ENCODE data around the gene HPDL.
"Not testable (repeated sequence)": the region's sequence is repeated elsewhere in the genome, so short reads cannot be mapped to it uniquely, and the experiment has no call there.

The HPDL gene

DNA sequence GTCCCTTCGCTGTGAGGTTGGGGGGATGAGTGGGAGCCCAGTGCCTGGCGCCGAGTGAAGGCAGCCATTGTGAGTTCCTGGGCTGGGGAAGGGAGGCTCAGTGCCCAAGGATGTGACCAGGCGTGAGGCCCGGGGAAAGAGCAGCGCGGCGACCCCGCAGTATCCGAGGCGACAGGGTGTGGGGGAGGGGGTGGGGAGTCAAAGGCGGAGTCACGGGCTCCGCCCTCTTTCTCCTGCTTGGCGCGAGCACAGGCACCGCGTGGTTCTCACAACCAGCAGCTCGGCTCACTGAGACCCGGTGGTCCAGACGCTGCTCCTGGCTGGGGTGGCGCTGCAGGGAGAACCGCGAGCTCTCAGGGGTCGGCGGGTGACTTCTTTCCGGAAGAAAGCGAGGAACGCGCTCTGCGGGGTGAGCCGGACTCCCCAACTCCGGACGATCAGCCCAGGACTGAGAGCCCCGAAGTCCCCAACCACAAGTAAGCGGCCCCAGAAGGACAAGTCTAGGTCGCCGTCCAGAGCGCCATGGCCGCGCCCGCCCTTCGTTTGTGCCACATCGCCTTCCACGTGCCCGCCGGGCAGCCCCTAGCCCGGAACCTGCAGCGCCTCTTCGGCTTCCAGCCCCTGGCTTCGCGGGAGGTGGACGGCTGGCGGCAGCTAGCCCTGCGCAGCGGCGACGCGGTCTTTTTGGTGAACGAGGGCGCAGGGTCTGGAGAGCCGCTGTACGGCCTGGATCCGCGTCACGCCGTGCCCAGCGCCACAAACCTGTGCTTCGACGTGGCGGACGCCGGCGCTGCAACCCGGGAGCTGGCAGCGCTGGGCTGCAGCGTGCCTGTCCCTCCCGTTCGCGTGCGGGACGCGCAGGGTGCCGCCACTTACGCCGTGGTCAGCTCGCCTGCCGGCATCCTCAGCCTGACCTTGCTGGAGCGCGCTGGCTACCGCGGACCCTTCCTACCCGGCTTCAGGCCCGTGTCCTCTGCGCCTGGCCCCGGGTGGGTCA, at the start of gene HPDL:
TSS of gene HPDL (plus strand) at position 269 of the 997 bp plus-strand sequence. CDS start at position 523, 254 bp downstream.
- DNase-seq, result peak; percentile 42

DNA sequence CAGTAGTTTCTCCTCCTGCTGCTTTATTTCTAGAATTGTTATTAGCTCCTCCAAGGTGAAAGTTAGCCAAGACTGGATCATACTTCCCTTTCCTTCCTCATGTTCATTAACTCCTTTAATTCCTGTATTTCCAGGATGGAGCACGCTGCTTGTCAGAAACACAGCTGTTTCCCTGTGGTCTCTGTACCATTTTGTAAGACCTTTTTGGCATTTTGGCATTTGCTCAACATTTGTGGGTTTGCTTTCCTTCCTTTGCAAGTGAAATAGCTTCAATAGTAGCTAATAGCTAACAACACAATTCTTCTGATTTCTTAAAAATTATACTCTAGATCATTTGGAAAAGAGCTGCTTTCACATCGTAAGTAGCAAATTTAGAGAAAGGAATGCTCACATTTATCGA, 44.3 kb upstream of the HPDL start:
- no peak for DNase-seq

DNA sequence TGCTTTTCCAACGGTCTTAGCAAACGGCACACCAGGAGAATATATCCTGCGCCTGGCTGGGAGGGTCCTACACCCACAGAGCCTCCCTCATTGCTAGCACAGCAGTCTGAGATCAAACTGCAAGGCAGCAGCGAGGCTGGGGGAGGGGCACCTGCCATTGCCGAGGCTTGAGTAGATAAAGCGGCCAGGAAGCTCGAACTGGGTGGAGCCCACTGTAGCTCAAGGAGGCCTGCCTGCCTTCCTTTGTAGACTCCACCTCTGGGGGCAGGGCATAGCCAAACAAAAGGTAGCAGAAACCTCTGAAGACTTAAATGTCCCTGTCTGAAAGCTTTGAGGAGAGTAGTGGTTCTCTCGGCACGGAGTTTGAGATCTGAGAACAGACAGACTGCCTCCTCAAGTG, 41.8 kb upstream of the HPDL start:
- not testable (repeated sequence) for DNase-seq

DNA sequence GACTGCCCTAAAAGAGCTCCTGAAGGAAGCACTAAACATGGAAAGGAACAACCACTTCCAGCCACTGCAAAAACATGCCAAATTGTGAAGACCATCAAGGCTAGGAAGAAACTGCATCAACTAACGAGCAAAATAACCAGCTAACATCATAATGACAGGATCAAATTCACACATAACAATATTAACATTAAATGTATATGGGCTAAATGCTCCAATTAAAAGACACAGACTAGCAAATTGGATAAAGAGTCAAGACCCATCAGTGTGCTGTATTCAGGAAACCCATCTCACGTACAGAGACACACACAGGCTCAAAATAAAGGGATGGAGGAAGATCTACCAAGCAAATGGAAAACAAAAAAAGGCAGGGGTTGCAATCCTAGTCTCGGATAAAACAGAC, 40.2 kb upstream of the HPDL start:
- not testable (repeated sequence) for DNase-seq

DNA sequence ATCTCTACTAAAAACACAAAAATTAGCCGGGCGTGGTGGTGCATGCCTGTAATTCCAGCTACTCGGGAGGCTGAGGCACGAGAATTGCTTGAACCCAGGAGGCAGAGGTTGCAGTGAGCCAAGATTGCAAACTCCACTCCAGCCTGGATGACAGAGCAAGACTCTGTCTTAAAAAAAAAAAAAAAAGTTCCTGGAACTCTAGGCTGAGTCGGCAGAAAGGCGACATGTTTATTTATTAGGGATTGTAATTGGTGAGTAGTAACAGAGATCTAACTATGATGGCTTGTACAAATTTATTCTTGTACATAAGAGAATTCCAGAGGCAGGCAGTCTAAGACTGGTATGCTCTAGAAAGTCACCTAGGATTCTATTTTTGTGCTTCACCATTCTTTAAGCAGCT, 35.7 kb upstream of the HPDL start:
- DNase-seq, result not testable (repeated sequence)

DNA sequence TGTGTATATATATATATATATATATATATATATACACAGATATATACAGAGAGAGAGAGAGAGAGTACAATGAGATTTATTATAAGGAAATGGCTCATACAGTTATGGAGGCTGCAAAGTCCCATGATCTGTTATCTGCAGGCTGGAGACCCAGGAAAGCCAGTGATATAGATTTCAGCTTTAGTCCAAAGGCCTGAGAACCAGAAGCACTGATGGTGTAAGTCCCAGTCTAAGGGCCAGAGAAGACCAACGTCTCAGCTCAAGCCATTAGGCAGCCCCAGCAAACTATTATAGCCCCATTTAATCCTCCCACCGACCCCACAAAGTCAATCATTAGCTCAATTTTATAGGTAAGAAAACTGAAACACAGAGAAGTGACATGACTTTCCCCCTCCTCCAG, 35.0 kb upstream of the HPDL start:
- DNase-seq, result no peak

DNA sequence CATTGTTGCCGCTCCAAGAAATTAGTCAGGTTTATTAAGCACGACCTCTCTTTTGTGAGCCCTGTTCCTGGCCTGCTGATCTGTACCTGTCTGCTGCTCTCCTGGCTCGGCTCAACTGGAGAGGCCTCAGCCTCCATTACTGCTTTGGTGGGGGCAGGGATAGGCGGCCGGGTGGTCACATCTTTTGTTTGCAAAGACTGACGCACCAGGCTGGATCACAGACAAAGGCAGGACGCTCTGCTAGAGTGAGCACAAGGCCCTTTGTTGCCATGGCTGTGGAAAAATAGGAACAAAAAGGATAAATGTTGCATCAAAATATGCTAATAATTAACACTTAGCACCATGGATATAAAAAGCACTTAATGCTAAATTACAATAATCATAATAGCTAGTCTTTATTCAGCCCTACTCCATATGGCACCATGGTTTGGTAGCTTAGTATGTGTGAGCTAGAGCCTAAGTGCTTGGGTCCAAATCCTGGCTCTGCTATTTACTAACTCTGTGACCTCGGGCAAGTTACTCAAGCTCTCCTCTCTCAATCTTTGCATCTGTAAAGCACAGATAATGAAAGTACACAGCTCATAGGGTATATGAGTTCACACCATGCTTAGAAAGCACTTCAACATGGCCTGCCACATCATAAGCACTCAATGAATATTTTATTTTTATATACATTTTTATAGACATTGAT, 28.9 kb upstream of the HPDL start:
- no peak for DNase-seq

DNA sequence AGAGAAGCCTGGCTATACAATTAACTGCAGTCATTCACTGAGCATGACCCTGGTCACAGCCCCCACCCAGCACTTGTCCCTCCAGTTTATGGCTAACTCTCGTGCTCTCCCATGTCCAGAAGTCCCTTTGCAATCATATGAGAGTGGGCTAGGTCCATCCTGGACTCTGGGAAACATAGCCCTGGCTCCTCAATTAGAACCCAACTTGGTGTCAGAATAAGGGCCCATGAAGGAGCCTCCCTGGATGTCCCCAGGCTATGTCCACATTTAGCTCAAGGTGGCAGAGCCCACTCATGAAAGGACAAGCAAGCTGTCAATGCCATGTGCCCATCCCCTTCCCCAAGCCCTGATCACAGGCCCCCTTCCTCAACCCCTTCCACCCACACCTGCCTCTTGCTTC, 27.4 kb upstream of the HPDL start:
- DNase-seq, result no peak

DNA sequence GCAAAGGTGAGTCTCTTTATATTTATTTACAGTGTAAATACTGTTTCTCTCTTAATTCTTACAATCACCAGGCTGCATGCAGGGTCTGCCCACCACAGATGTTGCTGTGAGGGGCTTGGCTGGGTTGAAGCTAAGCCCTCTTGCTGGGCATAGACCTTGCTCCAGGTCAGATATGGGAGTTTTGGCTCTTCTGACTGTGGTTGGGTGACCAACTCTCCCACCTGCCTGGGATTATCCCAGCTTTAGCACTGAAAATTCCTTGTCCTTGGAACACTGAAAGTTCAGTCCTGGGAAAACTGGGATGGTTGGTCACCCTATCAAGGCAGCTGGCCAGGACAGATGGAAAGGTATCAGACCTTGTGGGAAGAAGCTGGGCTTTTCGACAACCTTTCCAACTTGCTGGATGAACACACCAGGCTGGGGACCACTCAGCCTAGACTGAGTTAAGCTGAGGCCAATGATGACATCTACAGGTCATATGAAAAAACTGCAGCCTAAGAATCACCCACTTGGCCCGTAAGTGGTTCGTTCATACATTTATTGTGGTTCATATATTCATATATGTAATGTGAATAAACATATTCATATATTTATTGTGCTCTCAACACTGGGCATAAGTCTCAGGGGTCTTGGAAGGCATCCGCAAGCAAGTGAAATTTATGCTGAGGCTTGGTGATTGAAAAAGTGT, 26.6 kb upstream of the HPDL start:
- DNase-seq, result peak; percentile 15

DNA sequence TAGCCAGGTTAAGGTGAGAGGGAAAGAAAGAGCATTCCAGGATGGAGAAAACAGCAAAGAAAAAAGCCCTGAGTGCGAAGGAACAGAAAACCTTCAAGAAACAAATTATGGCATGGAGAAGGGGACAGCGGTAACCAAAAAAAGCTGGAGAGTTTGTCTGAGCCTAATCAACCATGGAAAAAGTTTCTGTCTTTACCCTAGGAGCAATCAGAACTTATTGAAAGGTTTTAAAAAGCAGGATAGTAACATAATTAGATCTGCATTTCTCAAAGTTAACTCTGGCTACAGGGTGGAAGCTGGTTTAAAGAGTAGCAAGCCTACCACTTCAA, 26.1 kb upstream of the HPDL start:
- no peak for DNase-seq

DNA sequence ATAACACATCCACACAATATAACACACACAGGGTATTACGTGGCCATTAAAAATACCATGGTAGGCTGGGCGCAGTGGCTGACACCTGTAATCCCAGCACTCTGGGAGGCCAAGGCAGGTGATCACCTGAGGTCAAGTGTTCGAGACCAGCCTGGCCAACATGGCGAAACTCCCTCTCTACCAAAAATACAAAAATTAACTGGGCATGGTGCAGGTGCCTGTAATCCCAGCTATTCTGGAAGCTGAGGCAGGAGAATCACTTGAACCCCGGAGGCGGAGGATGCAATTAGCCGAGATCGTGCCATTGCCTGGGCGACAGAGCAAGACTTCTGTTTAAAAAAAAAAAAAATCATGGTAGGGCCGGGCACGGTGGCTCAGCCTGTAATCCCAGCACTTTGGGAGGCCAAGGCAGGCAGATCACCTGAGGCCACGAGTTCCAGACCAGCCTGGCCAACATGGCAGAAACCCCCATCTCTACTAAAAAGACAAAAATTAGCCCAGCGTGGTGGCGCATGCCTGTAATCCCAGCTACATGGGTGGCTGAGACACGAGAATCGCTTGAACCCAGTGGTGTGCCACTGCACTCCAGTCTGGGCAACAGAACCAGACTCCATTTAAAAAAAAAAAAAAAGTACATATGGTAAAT, 24.1 kb upstream of the HPDL start:
- DNase-seq, result no peak

DNA sequence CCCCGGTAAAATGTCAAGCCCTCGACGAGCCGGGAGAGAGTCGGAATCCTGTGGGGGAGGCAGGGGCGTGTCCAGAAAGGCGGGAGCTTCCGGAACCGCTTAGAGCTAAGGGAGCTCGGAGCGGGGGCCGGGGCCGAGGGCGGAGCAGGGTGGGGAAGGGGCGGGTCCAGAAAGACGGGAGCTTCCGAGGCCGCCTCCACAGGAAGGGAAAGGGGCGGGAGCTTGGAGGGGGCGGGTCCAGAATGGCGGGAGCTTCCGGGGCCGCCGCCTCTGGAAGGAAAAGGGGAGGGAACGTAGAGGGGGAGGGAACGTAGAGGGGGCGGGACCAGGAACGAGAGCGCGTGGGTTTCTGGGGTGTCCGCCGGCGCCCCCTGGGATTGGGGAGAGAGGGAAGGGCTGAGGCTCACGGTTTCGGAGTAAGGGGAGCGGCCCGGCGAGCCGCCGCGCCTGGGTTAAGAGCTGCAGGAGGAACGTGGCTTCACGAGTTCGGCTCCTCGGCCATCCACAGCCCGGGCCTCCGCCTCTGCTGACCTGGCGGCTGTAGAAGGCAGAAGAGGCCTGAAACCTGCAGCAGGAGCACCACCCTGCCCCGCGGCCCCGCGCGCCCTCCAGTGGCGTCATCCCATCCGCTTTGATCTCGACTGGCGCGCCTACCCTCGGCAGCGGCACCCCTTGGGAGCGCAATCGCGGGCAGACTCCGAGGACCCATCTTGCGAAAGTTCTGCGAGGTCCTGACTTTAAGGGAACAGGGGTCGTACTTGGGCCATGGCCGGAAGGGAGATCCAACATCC, 23.0 kb upstream of the HPDL start:
- peak; percentile 95 for DNase-seq

DNA sequence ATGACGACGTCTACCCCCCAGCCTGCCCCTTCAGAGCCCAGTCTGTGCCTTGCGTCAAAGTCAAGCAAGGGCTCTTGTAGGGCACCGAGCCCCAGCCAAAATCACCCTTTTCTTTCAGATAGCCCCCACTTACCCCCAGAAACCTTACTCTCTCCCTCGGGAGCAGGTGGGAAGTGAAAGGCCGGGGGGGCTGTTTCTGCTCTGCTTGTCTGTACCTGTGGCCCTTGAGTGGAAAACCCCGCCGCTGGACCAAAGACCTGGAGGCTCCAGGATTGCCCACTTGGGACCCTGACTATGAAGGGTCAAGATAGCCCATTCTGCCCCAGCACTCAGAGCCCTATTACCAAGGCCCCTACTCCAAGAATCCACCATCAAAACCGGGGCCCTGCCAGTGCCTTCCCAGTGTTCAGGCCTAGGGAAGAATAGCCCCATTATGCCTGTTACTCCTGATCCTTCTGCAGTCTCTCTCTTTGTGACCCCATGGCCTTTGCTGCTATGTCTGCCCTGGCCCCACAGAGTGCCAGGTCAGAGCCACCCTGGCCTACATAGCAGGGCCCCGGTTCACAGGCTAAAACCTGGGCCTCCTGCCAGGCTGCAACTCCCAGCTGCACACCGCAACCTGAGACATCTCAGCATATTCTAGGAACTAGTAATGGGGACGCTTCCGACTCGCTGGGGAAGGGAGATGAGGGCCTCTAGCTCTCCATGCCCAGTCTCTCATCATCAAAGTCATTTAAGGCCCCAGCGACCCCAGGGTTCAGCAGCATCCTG, 22.2 kb upstream of the HPDL start:
- DNase-seq, result no peak

DNA sequence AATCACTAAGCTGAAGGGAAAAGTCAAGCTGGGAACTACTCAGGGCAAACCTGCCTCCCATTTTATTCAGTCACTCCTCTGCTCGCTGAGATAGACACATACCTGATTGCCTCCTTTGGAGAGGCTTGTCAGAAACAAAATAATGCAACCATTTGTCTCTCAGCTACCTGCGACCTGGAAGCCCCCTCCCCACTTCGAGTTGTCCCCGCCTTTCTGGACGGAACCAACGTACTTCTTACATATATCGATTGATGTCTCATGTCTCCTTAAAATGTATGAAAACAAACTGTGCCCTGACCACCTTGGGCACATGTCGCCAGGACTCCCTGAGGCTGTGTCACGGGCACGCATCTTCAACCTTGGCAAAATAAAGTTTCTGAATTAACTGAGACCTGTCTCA, 21.5 kb upstream of the HPDL start:
- no peak for DNase-seq

DNA sequence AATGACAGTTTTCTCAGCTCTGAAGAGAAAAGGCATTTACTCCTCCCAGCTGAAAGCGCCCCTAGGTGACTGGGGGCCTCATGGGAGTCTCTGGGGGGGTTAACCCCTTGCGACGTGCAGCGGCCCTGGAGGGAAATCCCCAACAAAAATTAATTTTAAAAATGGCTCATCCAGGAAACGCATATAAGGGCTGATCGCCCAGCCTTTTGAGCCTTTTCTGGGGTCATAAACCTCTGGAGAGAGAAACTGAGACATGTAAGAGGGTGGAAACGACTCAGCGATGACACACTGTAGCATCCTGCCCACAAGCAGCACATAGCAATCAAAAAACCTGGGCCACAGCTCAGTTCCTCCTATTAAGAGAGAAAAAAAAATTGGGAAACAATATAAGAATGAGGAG, 20.4 kb upstream of the HPDL start:
- DNase-seq, result no peak

DNA sequence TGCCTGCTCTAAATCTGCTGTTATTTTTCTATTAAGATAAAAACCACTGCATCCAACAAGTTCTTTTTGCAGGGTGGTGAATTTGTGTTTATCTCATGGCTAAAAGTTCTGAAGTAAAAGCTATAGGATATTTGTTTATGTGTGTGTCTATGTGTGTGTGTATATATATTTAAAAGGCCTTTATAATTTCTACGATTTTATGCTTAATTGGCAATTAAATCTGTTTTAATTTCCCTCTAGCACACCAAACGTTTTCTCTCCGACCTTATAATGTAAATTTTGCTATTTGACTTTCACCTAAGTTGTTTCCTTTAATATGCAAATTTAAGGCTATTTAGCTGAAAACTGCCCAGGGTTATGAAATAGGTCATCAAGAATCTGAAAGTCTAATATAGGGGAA, 19.8 kb upstream of the HPDL start:
- no peak for DNase-seq

DNA sequence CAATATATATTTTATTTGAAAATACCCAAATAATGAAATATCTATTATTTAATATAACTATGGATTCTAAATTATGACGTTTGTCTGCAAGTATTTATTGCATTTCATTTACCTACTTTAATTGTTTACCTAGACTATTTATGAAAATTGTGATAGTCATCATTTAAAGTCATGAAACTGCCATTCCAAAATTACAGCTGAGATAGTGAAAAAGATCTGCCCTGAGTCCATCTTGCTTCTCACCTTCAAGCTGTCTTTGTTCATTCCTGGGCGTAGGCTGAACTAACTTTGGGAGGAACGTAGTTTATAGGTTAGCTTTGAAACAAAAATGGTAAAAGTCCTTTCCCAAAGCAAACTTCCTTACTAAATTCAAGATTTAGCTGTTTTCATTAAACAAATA, 12.4 kb upstream of the HPDL start:
- no peak for DNase-seq

DNA sequence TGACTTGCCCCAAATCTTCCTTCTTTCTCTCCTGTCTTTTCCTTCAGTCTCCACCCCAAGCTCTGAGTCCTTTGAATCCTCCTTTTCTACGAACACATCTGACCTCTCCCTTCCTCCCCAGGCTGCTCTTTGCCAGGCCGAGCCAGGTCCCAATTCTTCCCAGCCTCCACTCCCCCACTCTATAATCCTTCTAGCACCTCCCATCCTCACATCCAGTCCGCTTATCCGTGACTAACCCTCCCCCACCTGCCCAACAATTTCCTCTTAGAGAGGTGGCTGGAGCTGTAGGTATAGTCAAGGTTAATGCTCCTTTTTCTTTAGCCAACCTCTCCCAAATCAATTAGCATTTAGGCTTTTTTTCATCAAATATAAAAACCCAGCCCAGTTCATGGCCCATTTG, 9.5 kb upstream of the HPDL start:
- DNase-seq, result no peak

DNA sequence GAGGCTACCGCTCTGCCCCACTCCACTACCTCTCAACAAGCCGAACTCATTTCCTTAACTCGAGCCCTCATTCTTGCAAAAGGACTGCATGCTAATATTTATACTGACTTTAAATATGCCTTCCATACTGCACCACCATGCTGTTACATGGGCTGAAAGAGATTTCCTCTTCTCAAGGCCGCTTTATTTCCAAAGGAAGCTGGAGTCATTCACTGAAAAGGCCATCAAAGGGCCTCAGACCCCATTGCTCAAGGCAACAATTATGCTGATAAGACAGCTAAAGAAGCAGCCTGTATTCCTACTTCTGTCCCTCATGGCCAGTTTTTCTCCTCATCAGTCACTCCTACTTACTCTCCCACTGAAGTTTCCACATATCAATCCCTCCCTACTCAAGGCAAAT, 6.9 kb upstream of the HPDL start:
- no peak for DNase-seq

DNA sequence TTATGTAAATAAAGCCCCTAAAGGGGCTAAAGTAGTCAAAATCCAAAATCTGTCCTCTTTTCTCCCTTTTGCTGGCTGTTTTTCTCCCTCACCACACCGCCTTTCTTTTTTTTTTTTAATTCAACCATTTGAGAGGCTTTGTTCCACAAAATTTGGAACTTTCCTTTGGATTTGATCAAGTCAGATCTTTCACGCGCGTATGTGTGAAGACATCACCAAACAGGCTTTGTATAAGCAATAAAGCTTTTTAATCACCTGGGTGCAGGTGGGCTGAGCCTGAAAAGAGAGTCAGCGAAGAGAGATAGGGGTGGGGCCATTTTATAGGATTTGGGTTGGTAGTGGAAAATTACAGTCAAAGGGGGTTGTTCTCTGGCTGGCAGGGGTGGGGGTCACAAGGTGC, 5.3 kb upstream of the HPDL start:
- DNase-seq, result no peak

DNA sequence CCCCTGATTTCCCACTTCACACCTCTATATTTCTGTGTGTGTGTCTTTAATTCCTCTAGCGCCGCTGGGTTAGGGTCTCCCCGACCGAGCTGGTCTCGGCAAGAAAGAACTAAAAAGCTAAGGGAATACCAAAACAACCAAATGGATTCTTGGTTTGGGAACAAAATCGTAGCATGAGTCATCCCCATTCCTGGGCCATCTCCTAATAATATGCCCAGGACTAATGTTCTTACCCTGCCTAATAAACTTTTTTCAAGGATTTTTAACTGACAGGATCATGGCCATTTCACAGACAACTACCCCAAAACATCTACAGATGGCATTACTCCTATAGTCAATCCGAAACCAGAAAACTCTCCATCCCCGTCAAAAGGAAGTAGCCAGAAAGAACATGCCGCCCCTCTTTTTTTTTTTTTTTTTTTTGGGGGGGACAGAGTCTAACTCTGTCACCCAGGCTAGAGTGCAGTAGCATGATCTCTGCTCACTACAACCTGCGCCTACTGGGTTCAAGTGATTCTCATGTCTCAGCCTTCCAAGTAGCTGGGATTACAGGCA, 4.1 kb upstream of the HPDL start:
- no peak for DNase-seq
